ENCODE measurements around the gene SPECC1L. TPM values are rescaled to one million over a fixed set of nuclear protein-coding genes. Genes with fewer than 3 reads are reported as not detected.
"Not testable (repeated sequence)": the region's sequence is repeated elsewhere in the genome, so short reads cannot be mapped to it uniquely, and the experiment has no call there.

The SPECC1L gene
- total RNA-seq, 1 donor from 2014 or later, result 21.9 TPM

DNA sequence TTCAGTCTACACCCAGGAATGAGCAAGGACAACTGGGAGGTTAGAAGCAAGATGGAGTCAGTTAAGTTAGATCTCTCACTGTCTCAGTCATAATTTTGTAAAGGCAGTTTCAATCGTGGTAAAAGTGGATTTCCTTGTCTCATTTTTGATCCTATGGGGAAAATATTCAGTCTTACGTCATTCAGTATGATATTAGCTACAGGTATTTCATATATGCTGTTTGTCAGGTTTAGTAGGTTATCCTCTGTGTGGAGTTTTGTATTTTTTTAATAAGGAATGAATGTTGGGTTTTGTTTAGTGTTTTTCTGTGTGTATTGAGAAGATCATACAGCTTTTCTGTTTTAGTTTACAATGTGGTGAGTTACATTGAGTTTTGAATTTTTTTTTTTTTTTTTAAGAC, 11.8 kb downstream of the SPECC1L start:
- H3K27me3 ChIP-seq (ENCODE audit: control insufficient read depth in 3 of 3, insufficient read depth in 3 of 3, low read length in 3 of 3), result no peaks in the 10 kb centered on the region
- no peaks in the 10 kb centered on the region for H3K36me3 ChIP-seq (ENCODE audit: control insufficient read depth in 3 of 3, insufficient read depth in 3 of 3, low read length in 3 of 3)
- no peak overlapping the region for H3K27ac ChIP-seq (ENCODE audit: low read depth, low read length)
- peaks cover 12 to 23% (median 15%) of the 10 kb centered on the region in 3 donors for H3K4me1 ChIP-seq (ENCODE audit: control insufficient read depth in 3 of 3, insufficient read depth in 3 of 3, low read length in 3 of 3)
- H3K4me3 ChIP-seq (ENCODE audit: low read length in 3 of 3), result no peak overlapping the region
- no peak overlapping the region for H3K9ac ChIP-seq (ENCODE audit: low read depth in 1 of 3, low read length in 3 of 3)
- no peaks in the 10 kb centered on the region for H3K9me3 ChIP-seq (ENCODE audit: control insufficient read depth in 3 of 3, low read length in 3 of 3)

- Histone ChIP-seq H3K4me1 (ENCODE audit: control insufficient read depth in 3 of 3, insufficient read depth in 3 of 3, low read length in 3 of 3) (peaks cover 25 to 38% (median 28%) of the 10 kb centered on the region in 3 donors), H3K27ac (ENCODE audit: low read depth, low read length) (no peak overlapping the region), H3K9ac (ENCODE audit: low read depth in 1 of 3, low read length in 3 of 3) (no peak overlapping the region), H3K4me3 (ENCODE audit: low read length in 3 of 3) (no peak overlapping the region), H3K9me3 (ENCODE audit: control insufficient read depth in 3 of 3, low read length in 3 of 3) (no peaks in the 10 kb centered on the region), H3K36me3 (ENCODE audit: control insufficient read depth in 3 of 3, insufficient read depth in 3 of 3, low read length in 3 of 3) (no peaks in the 10 kb centered on the region), H3K27me3 (ENCODE audit: control insufficient read depth in 3 of 3, insufficient read depth in 3 of 3, low read length in 3 of 3) (no peaks in the 10 kb centered on the region)
Observed at GRCh38 chr22:24284747-24285203, 14.1 kb downstream of the SPECC1L start.

DNA sequence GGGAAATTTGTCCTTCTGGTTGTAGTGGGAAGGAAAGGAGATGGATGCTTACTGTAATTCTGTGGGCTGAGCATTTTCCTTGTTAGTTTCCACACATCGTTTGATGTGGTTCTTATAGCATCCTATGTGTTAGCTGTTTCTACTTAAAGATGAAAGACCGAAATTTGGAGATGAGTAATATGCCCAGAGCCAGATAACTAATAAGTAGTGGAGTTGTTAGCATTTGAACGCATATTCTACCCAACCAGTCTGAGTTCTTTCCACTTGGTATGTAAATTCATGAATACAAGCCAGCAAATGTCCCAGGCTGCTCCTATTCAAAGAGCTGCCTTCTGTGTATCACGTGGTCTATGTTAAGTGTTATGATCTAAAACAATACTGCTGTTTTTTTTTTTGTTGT, 14.6 kb downstream of the SPECC1L start:
- H3K27me3 ChIP-seq (ENCODE audit: control insufficient read depth in 3 of 3, insufficient read depth in 3 of 3, low read length in 3 of 3), result no peaks in the 10 kb centered on the region
- no peak overlapping the region for H3K4me3 ChIP-seq (ENCODE audit: low read length in 3 of 3)
- no peaks in the 10 kb centered on the region for H3K36me3 ChIP-seq (ENCODE audit: control insufficient read depth in 3 of 3, insufficient read depth in 3 of 3, low read length in 3 of 3)
- no peak overlapping the region for H3K27ac ChIP-seq (ENCODE audit: low read depth, low read length)
- peaks cover 29 to 43% (median 33%) of the 10 kb centered on the region in 3 donors for H3K4me1 ChIP-seq (ENCODE audit: control insufficient read depth in 3 of 3, insufficient read depth in 3 of 3, low read length in 3 of 3)
- H3K9me3 ChIP-seq (ENCODE audit: control insufficient read depth in 3 of 3, low read length in 3 of 3), result no peaks in the 10 kb centered on the region
- H3K9ac ChIP-seq (ENCODE audit: low read depth in 1 of 3, low read length in 3 of 3), result no peak overlapping the region

- not testable (repeated sequence) for H3K9me3 ChIP-seq (ENCODE audit: control insufficient read depth in 3 of 3, low read length in 3 of 3); H3K9ac ChIP-seq (ENCODE audit: low read depth in 1 of 3, low read length in 3 of 3); H3K27me3 ChIP-seq (ENCODE audit: control insufficient read depth in 3 of 3, insufficient read depth in 3 of 3, low read length in 3 of 3); H3K36me3 ChIP-seq (ENCODE audit: control insufficient read depth in 3 of 3, insufficient read depth in 3 of 3, low read length in 3 of 3); H3K4me3 ChIP-seq (ENCODE audit: low read length in 3 of 3)
- Histone ChIP-seq H3K27ac (ENCODE audit: low read depth, low read length) (peak overlapping the region; percentile 64), H3K4me1 (ENCODE audit: control insufficient read depth in 3 of 3, insufficient read depth in 3 of 3, low read length in 3 of 3) (peaks cover 46 to 50% (median 50%) of the 10 kb centered on the region in 3 donors)
Observed at GRCh38 chr22:24287212-24287611, 16.6 kb downstream of the SPECC1L start.

GRCh38 chr22:24287801-24288200, 17.2 kb downstream of the SPECC1L start:
- H3K9me3 ChIP-seq (ENCODE audit: control insufficient read depth in 3 of 3, low read length in 3 of 3), result not testable (repeated sequence)
- Histone ChIP-seq H3K4me1 (ENCODE audit: control insufficient read depth in 3 of 3, insufficient read depth in 3 of 3, low read length in 3 of 3) (peaks cover 46 to 50% (median 50%) of the 10 kb centered on the region in 3 donors), H3K27ac (ENCODE audit: low read depth, low read length) (peak overlapping the region; percentile 64)

GRCh38 chr22:24289114-24289513, 18.5 kb downstream of the SPECC1L start:
- no peak overlapping the region for H3K9ac ChIP-seq (ENCODE audit: low read depth in 1 of 3, low read length in 3 of 3)
- H3K4me3 ChIP-seq (ENCODE audit: low read length in 3 of 3), result no peak overlapping the region
- peak overlapping the region; percentile 62 for H3K27ac ChIP-seq (ENCODE audit: low read depth, low read length)
- H3K9me3 ChIP-seq (ENCODE audit: control insufficient read depth in 3 of 3, low read length in 3 of 3), result no peaks in the 10 kb centered on the region
- no peaks in the 10 kb centered on the region for H3K36me3 ChIP-seq (ENCODE audit: control insufficient read depth in 3 of 3, insufficient read depth in 3 of 3, low read length in 3 of 3)
- peaks cover 46 to 50% (median 50%) of the 10 kb centered on the region in 3 donors for H3K4me1 ChIP-seq (ENCODE audit: control insufficient read depth in 3 of 3, insufficient read depth in 3 of 3, low read length in 3 of 3)
- H3K27me3 ChIP-seq (ENCODE audit: control insufficient read depth in 3 of 3, insufficient read depth in 3 of 3, low read length in 3 of 3), result no peaks in the 10 kb centered on the region

More at GRCh38 chr22:24287801-24288200, 17.2 kb downstream of the SPECC1L start:
- not testable (repeated sequence) for H3K36me3 ChIP-seq (ENCODE audit: control insufficient read depth in 3 of 3, insufficient read depth in 3 of 3, low read length in 3 of 3); H3K4me3 ChIP-seq (ENCODE audit: low read length in 3 of 3); H3K9ac ChIP-seq (ENCODE audit: low read depth in 1 of 3, low read length in 3 of 3); H3K27me3 ChIP-seq (ENCODE audit: control insufficient read depth in 3 of 3, insufficient read depth in 3 of 3, low read length in 3 of 3)

DNA sequence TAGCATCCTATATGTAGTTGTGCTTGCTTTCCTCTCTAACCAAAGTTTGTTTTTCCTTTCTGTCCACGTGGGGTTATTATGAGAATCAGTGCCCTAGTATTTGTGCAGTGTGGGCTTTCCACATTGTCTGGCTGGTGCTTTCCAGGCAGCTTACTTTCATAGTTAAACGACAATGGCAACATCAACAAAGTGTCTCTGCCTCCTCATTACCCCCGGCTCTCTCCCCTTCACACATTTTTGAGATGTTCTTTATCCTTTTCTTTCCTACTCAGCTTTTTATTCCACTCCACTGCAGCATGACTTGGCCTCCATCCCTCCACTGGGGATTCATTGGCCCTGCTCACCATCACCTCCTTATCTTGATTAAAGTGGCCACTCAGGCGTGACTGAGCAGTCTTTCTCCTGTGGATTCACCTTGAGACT, 19.1 kb downstream of the SPECC1L start:
- Histone ChIP-seq H3K4me1 (ENCODE audit: control insufficient read depth in 3 of 3, insufficient read depth in 3 of 3, low read length in 3 of 3) (peaks cover 46 to 50% (median 48%) of the 10 kb centered on the region in 3 donors), H3K9ac (ENCODE audit: low read depth in 1 of 3, low read length in 3 of 3) (peak overlapping the region in 2 of 3 donors; percentile 3 to 18), H3K36me3 (ENCODE audit: control insufficient read depth in 3 of 3, insufficient read depth in 3 of 3, low read length in 3 of 3) (no peaks in the 10 kb centered on the region)

GRCh38 chr22:24290459-24290858, 19.8 kb downstream of the SPECC1L start:
- H3K36me3 ChIP-seq (ENCODE audit: control insufficient read depth in 3 of 3, insufficient read depth in 3 of 3, low read length in 3 of 3), result no peaks in the 10 kb centered on the region
- H3K9me3 ChIP-seq (ENCODE audit: control insufficient read depth in 3 of 3, low read length in 3 of 3), result no peaks in the 10 kb centered on the region
- peak overlapping the region; percentile 62 for H3K27ac ChIP-seq (ENCODE audit: low read depth, low read length)
- H3K9ac ChIP-seq (ENCODE audit: low read depth in 1 of 3, low read length in 3 of 3), result no peak overlapping the region
- H3K27me3 ChIP-seq (ENCODE audit: control insufficient read depth in 3 of 3, insufficient read depth in 3 of 3, low read length in 3 of 3), result no peaks in the 10 kb centered on the region
- no peak overlapping the region for H3K4me3 ChIP-seq (ENCODE audit: low read length in 3 of 3)
- peaks cover 41 to 48% (median 43%) of the 10 kb centered on the region in 3 donors for H3K4me1 ChIP-seq (ENCODE audit: control insufficient read depth in 3 of 3, insufficient read depth in 3 of 3, low read length in 3 of 3)

More for the DNA sequence above, 19.1 kb downstream of the SPECC1L start:
- no peaks in the 10 kb centered on the region for H3K27me3 ChIP-seq (ENCODE audit: control insufficient read depth in 3 of 3, insufficient read depth in 3 of 3, low read length in 3 of 3)
- H3K9me3 ChIP-seq (ENCODE audit: control insufficient read depth in 3 of 3, low read length in 3 of 3), result no peaks in the 10 kb centered on the region
- peak overlapping the region; percentile 62 for H3K27ac ChIP-seq (ENCODE audit: low read depth, low read length)
- peak overlapping the region in 2 of 3 donors; percentile 17 to 26 for H3K4me3 ChIP-seq (ENCODE audit: low read length in 3 of 3)

DNA sequence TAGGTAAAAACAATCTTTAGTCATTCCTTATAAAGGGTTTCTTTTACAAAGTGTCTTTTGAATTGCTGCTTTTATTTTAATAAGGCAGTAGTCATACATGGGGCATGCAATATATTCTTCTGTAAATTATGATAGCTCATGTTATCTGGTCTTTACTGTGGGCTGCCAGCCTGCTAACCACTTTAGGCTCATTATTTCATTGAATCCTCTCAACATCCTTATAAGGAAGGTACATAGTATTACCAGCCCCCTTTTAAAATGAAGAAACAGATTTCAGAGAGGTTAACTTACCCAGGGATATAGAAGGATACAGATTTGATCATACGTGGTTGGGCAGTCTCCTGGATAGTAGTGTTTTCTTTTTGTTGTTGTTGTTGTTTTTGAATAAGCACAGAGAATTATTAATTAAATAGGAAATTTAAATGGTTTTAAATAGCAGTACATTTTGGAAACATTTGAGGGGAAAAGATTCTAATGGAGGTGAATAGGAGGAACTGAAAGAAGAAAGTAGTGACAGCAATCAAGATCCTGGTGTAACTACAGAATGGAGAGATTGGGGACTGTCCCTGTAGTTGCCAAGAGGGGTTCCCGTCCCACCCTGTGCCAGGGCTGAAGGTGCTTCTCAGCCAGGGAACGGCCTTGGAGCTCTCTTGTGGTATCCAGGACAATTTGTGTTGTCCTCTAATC, 21.0 kb downstream of the SPECC1L start:
- peaks cover 34 to 40% (median 38%) of the 10 kb centered on the region in 3 donors for H3K4me1 ChIP-seq (ENCODE audit: control insufficient read depth in 3 of 3, insufficient read depth in 3 of 3, low read length in 3 of 3)
- no peak overlapping the region for H3K27ac ChIP-seq (ENCODE audit: low read depth, low read length)
- no peak overlapping the region for H3K4me3 ChIP-seq (ENCODE audit: low read length in 3 of 3)
- H3K36me3 ChIP-seq (ENCODE audit: control insufficient read depth in 3 of 3, insufficient read depth in 3 of 3, low read length in 3 of 3), result no peaks in the 10 kb centered on the region
- H3K9me3 ChIP-seq (ENCODE audit: control insufficient read depth in 3 of 3, low read length in 3 of 3), result no peaks in the 10 kb centered on the region
- H3K27me3 ChIP-seq (ENCODE audit: control insufficient read depth in 3 of 3, insufficient read depth in 3 of 3, low read length in 3 of 3), result no peaks in the 10 kb centered on the region
- H3K9ac ChIP-seq (ENCODE audit: low read depth in 1 of 3, low read length in 3 of 3), result no peak overlapping the region

DNA sequence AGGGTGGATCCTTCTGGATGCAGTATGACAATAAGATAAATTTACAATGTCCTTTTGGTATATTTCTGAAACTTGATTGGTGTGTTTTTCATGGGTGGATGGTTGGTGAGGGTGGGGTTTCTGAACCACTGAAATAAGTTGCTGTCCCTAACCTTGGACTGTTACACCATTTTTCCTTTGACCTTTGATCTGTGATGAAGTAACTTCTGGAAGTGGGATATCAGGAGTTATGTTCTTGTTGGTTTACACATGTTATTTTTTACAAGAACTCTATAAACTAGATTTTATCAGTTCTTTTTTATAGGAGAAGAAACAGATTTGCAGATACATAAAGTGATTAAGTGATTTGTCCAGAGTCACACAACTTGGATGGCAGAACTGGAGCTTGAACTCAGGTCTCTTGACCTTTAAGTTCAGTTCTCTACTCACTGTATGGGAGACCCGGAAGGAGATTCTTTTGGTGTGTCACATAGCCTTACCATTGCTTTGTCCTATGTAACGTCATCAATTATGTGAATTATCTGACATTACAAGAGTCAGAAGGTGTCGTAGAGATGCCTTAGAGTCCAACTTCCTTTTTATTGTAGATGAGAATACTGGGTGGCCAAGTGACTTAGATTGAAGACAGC, 21.7 kb downstream of the SPECC1L start:
- H3K9ac ChIP-seq (ENCODE audit: low read depth in 1 of 3, low read length in 3 of 3); H3K4me3 ChIP-seq (ENCODE audit: low read length in 3 of 3); H3K9me3 ChIP-seq (ENCODE audit: control insufficient read depth in 3 of 3, low read length in 3 of 3); H3K27me3 ChIP-seq (ENCODE audit: control insufficient read depth in 3 of 3, insufficient read depth in 3 of 3, low read length in 3 of 3); H3K27ac ChIP-seq (ENCODE audit: low read depth, low read length); H3K36me3 ChIP-seq (ENCODE audit: control insufficient read depth in 3 of 3, insufficient read depth in 3 of 3, low read length in 3 of 3): not testable (repeated sequence)
- H3K4me1 ChIP-seq (ENCODE audit: control insufficient read depth in 3 of 3, insufficient read depth in 3 of 3, low read length in 3 of 3), result peaks cover 30 to 35% (median 34%) of the 10 kb centered on the region in 3 donors
